Right atrium auricular region (tissue), 2 donors: Measurements from ENCODE around the gene UPK1A. TPM values are rescaled to one million over a fixed set of nuclear protein-coding genes. Genes with fewer than 3 reads are reported as not detected.

ENCODE experiments used
- DNase-seq: peaks from one replicate; pipeline ENCODE4 v3.0.0-alpha.2; 2019; ENCODE audit warnings: low spot score
- H3K27ac ChIP-seq, 2 donors: fragments of 200-600 bp; sonication (generic); 1 replicate in 1 of 2; 2 replicates in 1 of 2; pipeline ENCODE4 v1.5.1; 2016 to 2019
- H3K27me3 ChIP-seq, 2 donors: fragments of 200-600 bp; sonication (generic); one replicate each; pipeline versions ENCODE4 v1.5.1 to v1.6.0; 2017 to 2019
- H3K36me3 ChIP-seq: fragments of 200-600 bp; sonication (generic); one replicate; pipeline ENCODE4 v1.5.1; 2016
- H3K4me1 ChIP-seq, 2 donors: fragments of 200-600 bp; sonication (generic); one replicate each; pipeline versions ENCODE4 v1.5.1 to v1.6.0; 2017 to 2019
- H3K4me3 ChIP-seq, 2 donors: fragments of 200-600 bp; sonication (generic); 1 replicate in 1 of 2; 2 replicates in 1 of 2; pipeline ENCODE4 v1.5.1; 2017 to 2019; ENCODE audit warnings: mild to moderate bottlenecking in 1 of 2, moderate library complexity in 1 of 2
- H3K9me3 ChIP-seq, 2 donors: fragments of 200-600 bp; sonication (generic); one replicate each; pipeline ENCODE4 v1.5.1; 2019
- total RNA-seq, 2 donors: library from RNA; depleted of rRNA; stranded (reverse); fragments of >200 nt; gene quantifications; one replicate each; pipeline ENCODE4 v1.1.0, GENCODE V29; 2016
- TF ChIP-seq, protein P1 (sequence below), 2 donors: fragments of 200-600 bp; sonication (generic); IDR thresholded peaks; one replicate each; pipeline ENCODE4 v1.5.1; 2019; ENCODE audit warnings: antibody characterized with exemption in 2 of 2

Gene UPK1A
- total RNA-seq, 2 donors from 2014 or later: not detected

GRCh38 chr19:35633727-35634440 is 32.4 kb upstream of the UPK1A start:
- H3K27me3 ChIP-seq: no peaks in the 10 kb centered on the region
- H3K4me3 ChIP-seq: no peak overlapping the region
- peaks cover 81% of the 10 kb centered on the region for H3K36me3 ChIP-seq
- peaks cover 0 to 14% of the 10 kb centered on the region in 2 donors for H3K4me1 ChIP-seq
- H3K9me3 ChIP-seq: no peaks in the 10 kb centered on the region
- DNase-seq: no peak
- H3K27ac ChIP-seq: no peak overlapping the region
- TF ChIP-seq, protein P1, sequence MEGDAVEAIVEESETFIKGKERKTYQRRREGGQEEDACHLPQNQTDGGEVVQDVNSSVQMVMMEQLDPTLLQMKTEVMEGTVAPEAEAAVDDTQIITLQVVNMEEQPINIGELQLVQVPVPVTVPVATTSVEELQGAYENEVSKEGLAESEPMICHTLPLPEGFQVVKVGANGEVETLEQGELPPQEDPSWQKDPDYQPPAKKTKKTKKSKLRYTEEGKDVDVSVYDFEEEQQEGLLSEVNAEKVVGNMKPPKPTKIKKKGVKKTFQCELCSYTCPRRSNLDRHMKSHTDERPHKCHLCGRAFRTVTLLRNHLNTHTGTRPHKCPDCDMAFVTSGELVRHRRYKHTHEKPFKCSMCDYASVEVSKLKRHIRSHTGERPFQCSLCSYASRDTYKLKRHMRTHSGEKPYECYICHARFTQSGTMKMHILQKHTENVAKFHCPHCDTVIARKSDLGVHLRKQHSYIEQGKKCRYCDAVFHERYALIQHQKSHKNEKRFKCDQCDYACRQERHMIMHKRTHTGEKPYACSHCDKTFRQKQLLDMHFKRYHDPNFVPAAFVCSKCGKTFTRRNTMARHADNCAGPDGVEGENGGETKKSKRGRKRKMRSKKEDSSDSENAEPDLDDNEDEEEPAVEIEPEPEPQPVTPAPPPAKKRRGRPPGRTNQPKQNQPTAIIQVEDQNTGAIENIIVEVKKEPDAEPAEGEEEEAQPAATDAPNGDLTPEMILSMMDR (IDR thresholded peaks at IDR 0.05): no peak

DNA sequence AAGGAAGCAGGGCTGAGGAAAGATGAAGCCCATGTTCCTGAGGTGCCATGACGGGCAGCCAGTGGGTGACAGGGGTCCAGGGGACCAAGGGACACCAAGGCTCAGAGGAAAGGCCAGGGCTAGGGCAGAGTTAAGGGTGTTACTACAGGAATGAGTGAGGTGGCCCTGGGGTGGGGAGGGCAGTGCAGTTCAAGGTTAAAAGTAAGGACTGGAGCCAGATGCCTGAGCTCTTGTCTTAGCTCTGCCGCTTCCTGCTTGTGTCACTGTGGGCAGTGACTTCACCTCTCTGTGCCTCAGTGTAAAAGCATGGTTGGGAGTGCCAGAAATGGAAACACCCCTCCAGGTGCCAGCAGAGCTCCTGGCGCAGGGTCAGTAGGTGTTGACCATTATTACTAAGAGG is 29.7 kb upstream of the UPK1A start:
- DNase-seq: no peak
- Histone ChIP-seq H3K27ac (no peak overlapping the region), H3K36me3 (peaks cover 66% of the 10 kb centered on the region), H3K4me1 (peaks cover 0 to 3% of the 10 kb centered on the region in 2 donors), H3K27me3 (no peaks in the 10 kb centered on the region), H3K4me3 (no peak overlapping the region), H3K9me3 (no peaks in the 10 kb centered on the region)
- TF ChIP-seq, protein P1 (IDR thresholded peaks at IDR 0.05): no peak

- H3K36me3 ChIP-seq: peaks cover 60% of the 10 kb centered on the region
Observed at GRCh38 chr19:35637165-35637564, 29.2 kb upstream of the UPK1A start.

DNA sequence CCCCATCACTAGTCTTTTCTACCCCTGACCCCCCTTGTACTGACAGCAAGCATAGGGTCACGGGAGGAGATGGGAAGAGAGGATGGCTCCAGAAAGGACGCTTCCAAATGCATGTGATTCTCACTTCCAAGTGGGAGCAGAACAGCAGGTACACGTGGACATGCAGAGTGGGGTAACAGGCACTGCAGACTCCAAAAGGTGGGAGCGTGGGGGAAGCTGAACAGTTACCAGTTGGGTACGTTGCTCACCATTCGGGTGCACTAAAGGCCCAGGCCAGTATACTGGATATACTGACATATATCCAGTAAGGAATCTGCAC is 27.0 kb upstream of the UPK1A start:
- H3K4me3 ChIP-seq: no peak overlapping the region
- TF ChIP-seq, protein P1 (IDR thresholded peaks at IDR 0.05): no peak
- no peaks in the 10 kb centered on the region for H3K9me3 ChIP-seq
- H3K27me3 ChIP-seq: no peaks in the 10 kb centered on the region
- peaks cover 0 to 22% of the 10 kb centered on the region in 2 donors for H3K4me1 ChIP-seq
- peaks cover 39% of the 10 kb centered on the region for H3K36me3 ChIP-seq
- no peak for DNase-seq
- no peak overlapping the region for H3K27ac ChIP-seq

More at GRCh38 chr19:35637165-35637564, 29.2 kb upstream of the UPK1A start:
- Histone ChIP-seq H3K27ac (no peak overlapping the region), H3K27me3 (no peaks in the 10 kb centered on the region), H3K9me3 (no peaks in the 10 kb centered on the region), H3K4me3 (no peak overlapping the region), H3K4me1 (peaks cover 0 to 7% of the 10 kb centered on the region in 2 donors)
- TF ChIP-seq, protein P1 (IDR thresholded peaks at IDR 0.05): no peak
- no peak for DNase-seq

- Histone ChIP-seq H3K27ac (no peak overlapping the region), H3K27me3 (no peaks in the 10 kb centered on the region), H3K36me3 (peaks cover 34% of the 10 kb centered on the region), H3K4me3 (no peak overlapping the region), H3K9me3 (no peaks in the 10 kb centered on the region), H3K4me1 (peaks cover 0 to 26% of the 10 kb centered on the region in 2 donors)
- no peak for DNase-seq
- TF ChIP-seq, protein P1 (IDR thresholded peaks at IDR 0.05): no peak
Observed at GRCh38 chr19:35639863-35640262, 26.5 kb upstream of the UPK1A start.
